HG03060 (cell line): ENCODE data around the gene HMCN2.

Source experiments
- ATAC-seq: cut with Tn5 transposase; IDR thresholded peaks from one replicate; pipeline ENCODE4 v1.9.1; 2021; ENCODE audit warnings: low read depth, moderate number of reproducible peaks; ENCODE audit not compliant: unreplicated experiment

Gene HMCN2

DNA sequence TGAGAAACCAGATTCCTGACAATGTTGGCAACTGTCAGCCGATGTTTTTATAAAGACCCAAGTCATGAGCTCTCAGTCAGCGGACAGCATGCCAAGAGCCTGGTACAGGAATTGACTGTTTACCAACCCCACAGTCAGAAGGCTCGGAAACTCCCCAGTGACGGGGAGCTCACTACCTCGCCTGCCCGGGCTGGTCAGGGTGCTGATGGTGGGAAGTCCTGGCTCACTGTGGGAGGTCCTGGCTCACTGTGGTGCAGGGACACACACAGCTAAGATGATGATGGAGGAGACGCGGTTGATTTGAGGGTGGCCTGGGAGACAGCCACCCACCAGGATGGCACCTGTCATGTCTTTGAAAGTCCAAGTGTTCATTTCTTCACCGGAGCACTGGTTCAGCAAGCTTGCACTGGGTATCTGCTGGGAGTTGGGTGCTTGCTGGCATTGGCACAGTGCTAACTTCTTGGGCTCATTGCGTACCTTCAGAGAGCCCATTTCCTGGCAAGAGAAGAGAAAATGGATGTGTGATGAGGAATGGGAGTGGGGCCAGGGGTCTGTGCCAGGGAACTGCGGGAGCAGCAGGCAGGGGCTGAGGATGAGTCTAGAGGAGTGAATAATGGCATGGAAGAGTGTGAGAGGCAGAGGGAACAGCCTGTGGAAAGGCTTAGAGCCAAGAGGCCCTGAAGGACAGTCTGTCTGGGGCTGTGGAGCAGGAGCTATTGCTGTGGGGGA, 194.5 kb downstream of the HMCN2 start:
- ATAC-seq: no peak

GRCh38 chr9:130461218-130461630, 195.7 kb downstream of the HMCN2 start:
- no peak for ATAC-seq

DNA sequence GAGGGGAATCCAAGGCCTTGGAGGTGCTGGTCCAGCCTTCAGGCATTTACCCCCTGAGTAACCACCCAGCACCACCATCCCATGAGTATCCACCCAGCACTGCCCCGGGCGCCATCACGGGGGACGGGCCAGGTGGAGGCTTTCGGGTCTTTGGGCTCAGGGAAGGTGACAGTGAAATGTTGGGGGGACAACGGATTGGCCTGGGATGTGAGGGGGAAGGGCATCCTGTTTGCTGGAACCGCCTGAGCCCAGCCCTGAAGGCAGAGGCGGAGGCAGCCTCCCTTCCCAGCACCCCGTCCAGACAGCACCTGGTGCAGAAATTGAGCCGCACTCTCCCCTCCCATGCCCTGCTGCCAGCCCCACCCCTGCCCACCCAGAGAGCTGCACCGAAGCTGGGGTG, 196.2 kb downstream of the HMCN2 start:
- no peak for ATAC-seq

DNA sequence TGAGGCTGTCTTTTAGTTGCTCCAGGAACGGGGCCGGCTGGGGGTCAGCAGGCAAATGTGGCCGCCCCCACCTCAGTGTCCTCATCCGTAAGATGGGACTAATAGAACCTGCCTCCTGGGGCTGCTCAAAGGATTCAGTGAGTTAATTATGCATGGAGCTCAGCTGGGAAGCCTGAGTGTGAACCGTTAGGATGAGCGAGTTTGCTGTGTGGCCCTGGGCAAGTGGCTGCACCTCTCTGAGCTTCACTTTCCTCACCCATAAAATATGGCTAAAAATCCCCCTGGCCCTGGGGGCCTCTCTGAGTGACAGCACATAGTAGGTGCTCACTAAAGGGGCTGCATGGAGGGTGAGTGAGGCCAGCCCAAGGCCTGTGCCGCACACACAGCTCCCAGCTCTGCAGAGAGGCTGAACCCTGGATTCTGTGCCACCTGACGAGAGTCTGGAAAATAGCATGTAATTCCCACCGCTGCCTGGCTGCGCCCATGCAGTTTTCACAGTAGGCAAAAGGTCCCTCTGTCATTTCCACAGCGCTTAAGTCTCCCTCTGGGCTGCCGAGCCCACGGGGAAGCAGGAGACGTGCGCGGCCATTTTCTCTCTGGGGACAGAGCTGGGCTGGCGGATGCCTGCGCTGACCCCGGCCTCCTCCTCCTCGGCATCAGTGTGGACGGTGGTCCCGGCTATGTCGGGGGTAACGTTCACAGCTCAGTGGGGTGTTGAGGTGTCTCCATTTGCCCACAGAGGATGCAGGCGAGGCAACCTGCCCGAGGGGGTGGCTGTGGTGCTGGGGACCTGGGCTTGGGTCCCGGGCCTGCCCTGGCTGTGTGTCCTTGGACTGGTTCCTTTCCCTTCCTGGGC, 197.4 kb downstream of the HMCN2 start:
- no peak for ATAC-seq

GRCh38 chr9:130463763-130464745, 198.5 kb downstream of the HMCN2 start:
- no peak for ATAC-seq

DNA sequence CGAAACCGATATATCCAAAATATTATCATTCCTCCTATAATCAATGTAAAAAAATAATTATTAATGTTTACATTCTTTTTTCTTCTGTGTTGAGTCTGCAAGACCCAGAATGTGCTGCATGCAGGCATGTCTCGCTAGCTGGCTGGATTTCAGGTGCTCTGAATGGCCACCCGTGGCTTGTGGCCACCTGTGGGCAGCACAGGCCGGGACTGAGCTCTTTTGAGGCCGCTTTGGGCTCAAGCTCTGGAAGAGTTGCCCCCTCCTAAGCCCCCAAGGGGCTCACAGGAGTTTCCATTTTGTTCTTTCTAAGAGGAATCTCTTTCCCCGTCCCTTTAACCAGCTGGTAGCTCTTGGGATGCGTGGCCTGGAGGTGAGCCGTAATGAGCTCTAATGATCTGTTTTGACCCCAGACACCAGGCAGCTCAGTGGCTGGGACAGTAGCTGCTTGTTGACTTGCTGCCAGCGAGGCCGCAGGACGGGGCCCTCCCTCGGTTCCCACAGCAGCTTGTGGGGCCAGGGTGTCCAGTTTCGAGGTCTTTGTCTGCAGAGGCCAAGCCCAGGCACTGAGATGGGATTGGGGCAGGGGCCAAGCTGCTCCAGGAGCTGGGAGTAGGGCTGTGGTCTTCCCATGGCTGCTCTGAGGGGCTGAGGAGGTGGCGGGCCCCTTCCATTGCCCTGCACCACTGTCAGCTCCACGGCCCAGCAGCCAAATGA, 200.0 kb downstream of the HMCN2 start:
- ATAC-seq: no peak

DNA sequence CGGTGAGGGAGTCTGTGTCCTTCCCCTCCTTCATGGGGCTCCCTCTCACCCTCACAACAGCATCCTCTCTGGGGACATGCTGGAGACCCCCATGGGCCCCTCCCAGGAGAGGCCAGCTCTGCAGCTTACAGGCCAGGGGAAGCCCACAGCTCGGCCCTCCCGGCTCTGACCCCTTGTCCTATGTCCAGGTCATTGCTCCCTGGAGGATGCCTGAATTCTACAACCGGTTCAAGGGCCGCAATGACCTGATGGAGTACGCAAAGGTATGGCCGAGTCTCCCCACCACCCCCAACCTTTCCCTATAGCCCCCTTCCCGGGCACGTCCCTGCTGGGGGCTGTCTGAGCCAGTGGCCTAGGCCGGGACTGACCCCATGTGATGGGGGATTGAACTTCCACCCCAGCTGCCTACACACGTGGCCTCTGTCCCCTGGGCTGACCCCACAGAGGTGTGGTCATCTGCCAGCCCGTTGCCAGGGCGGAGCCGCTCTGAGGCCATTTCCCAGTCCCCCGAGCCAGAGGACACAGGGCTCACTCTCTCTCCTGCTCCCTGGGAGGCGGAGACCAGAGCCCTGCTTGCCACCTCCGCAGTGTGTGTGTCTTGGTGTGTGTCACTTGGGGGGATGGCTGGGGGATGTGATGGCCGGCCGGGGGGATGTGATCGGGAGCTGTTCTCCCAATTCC, 201.1 kb downstream of the HMCN2 start:
- ATAC-seq: no peak

DNA sequence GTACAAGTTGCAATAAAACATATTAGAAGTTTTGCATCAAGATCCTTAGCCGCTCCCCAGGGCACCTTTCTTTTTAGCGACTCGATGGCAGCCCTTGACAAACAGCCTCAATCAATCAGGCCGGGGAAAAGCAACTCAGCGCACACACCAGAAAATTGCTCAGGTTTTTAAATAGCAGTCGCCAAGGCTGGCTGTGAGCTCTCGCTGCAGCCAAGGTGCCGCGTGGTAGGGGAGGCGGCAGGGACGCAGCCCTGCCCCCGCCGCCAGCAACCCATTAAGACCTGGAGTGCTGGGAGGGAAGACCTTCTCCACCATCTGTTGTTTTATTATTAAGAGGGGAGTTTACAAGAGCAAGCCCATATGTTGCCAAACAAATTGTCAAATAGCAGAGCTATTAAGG, 201.8 kb downstream of the HMCN2 start:
- ATAC-seq: no peak

DNA sequence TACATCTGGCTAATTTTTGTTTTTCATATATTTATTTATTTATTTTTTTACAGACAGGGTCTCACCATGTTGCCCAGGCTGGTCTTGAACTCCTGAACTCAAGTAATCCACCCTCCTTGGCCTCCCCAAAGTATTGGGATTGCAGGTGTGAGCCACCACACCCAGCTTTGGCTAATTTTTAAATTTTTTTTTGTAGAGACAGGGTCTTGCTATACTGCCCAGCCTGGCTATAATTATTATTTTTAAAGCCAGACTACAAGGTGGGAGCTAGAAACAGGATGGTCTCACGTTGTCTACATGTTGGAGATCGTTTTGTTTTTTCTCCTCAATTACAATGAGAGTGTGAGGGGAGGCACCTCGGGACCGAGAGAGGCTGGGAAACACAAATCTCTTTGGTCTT, 203.0 kb downstream of the HMCN2 start:
- ATAC-seq: no peak

DNA sequence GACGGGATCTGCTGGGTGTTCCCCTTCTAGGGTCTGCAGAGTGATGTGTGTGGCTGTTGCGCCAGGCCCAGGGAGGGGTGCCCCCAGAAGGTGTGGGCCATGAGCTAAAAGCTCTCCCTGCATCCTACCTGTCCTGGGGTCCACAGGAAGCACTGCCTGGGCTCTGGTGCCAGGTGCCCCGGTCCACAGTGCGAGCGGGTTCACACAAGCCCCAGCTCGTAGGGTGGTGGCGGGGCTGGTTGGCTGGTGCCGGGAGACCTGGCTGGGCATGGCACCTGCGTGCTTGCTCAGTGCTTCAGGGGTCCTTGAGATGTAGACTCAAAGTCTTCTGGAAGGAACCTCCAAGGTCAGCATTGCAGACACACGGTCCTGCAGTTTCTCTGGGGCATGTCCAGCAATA, 204.7 kb downstream of the HMCN2 start:
- ATAC-seq: no peak

- no peak for ATAC-seq
Measured at GRCh38 chr9:130470950-130471349, 205.4 kb downstream of the HMCN2 start.

GRCh38 chr9:130471411-130472183, 206.0 kb downstream of the HMCN2 start:
- ATAC-seq: no peak

- no peak for ATAC-seq
Measured at GRCh38 chr9:130472184-130472705, 206.7 kb downstream of the HMCN2 start.

- no peak for ATAC-seq
Measured at GRCh38 chr9:130473009-130473408, 207.4 kb downstream of the HMCN2 start.

- ATAC-seq: no peak
Measured at GRCh38 chr9:130473566-130473965, 208.0 kb downstream of the HMCN2 start.

DNA sequence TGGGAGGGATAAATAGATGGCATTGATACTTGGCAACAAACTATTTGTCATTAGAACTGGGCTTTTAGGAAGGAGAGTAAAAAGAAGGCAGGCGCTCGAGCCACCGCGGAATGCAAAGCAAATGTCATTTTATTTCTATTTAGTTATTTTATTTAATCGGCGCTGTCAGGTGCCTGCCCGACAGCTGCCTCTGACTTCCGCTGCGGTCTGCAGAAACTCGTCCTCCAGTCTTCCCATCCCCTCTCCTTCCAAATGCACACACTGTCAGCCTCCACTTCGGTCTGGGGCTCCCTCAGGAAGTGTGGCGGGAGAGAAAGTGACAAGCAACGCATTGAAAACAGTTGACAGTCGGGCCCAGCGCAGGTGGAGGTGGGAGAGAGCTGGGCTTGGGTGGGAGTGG, 208.5 kb downstream of the HMCN2 start:
- ATAC-seq: no peak

DNA sequence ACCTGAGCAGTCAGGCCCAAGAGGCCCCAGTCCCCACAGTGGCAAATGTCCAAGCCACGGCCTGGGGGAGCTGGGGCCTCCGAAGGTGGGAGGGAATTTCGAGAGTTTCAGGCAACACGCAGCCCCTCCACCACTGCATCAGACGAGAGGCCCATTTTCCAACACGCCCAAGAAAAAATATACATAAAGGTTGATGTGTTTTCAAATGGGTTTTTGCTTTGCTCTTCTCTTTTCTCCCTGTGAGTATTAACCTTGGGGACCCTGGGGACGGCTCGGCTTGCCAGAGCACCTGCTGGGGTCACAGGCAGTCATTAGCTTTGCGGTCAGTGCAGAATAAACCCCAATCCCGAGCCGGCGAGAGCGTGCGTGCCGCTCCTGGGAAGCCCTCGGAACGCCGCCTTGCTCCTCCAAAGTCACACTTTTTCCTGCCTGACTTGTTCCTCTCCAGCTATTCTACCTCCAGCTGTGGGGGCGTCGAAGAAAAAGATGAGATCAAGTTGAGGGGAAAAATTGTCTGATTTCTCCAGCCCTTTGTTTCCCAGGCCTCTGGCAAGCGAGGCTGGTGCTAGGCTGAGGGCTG, 210.7 kb downstream of the HMCN2 start:
- ATAC-seq: no peak

GRCh38 chr9:130477564-130477963, 212.0 kb downstream of the HMCN2 start:
- no peak for ATAC-seq
